MCF 10A (cell line): ENCODE results near the gene PRTG. TPM values are rescaled to one million over a fixed set of nuclear protein-coding genes. Genes with fewer than 3 reads are reported as not detected.

Experiments used
- BruUV-seq: library from RNA; stranded (reverse); fragments of 400-500 nt; replicated peaks from 2 replicates; lab custom pipeline; 2021; lab: Mats Ljungman, UMichigan
- CTCF ChIA-PET: fragments of 300-600 bp; sonication (Branson Sonifier 250); formaldehyde crosslinking; extraction: SDS; loops from one replicate; lab custom pipeline; 2021; ENCODE audit warnings: antibody characterized with exemption, inconsistent platforms; lab: Yijun Ruan, JAX
- POLR2A ChIA-PET: fragments of 300-600, 350-650 bp; sonication (Branson Sonifier 250); formaldehyde crosslinking; extraction: SDS; loops from one replicate; lab custom pipeline; 2020; ENCODE audit warnings: antibody characterized with exemption, inconsistent platforms; lab: Yijun Ruan, JAX
- DNase-seq: peaks from one replicate; pipeline ENCODE4 v3.0.0-alpha.2; 2018; ENCODE audit not compliant: unreplicated experiment
- H3K27ac Mint-ChIP-seq: one replicate; pipeline ENCODE4 v1.8.0; 2022; ENCODE audit warnings: mild to moderate bottlenecking, low read depth, mixed read lengths; ENCODE audit not compliant: unreplicated experiment
- H3K27me3 Mint-ChIP-seq: one replicate; pipeline ENCODE4 v1.8.0; 2022; ENCODE audit warnings: mixed read lengths; ENCODE audit not compliant: insufficient read depth, unreplicated experiment
- H3K36me3 Mint-ChIP-seq: one replicate; pipeline ENCODE4 v1.8.0; 2022; ENCODE audit warnings: mild to moderate bottlenecking, moderate library complexity, mixed read lengths; ENCODE audit not compliant: insufficient read depth, unreplicated experiment
- H3K4me1 Mint-ChIP-seq: one replicate; pipeline ENCODE4 v1.8.0; 2022; ENCODE audit warnings: mixed read lengths; ENCODE audit not compliant: insufficient read depth, unreplicated experiment
- H3K4me3 Mint-ChIP-seq: one replicate; pipeline ENCODE4 v1.8.0; 2022; ENCODE audit warnings: mild to moderate bottlenecking, moderate library complexity, mixed read lengths; ENCODE audit not compliant: unreplicated experiment
- H3K9me3 Mint-ChIP-seq: one replicate; pipeline ENCODE4 v1.8.0; 2022; ENCODE audit warnings: mixed read lengths; ENCODE audit not compliant: unreplicated experiment
- intact Hi-C: fragments of 100-400 bp; cut with micrococcal nuclease; formaldehyde crosslinking; loops from 2 replicates; pipeline ENCODE4 v1.14.1; 2022
- total RNA-seq: library from RNA; stranded (reverse); gene quantifications from 2 replicates; pipeline ENCODE4 v1.2.3, GENCODE V29; 2022
- TF ChIP-seq, protein P1 (sequence below): fragments of 200-600 bp; IDR thresholded peaks from one replicate; pipeline ENCODE4 v1.8.0; 2022; ENCODE audit warnings: antibody characterized with exemption, mild to moderate bottlenecking; ENCODE audit not compliant: unreplicated experiment

The PRTG gene
- total RNA-seq, 1 experiment from 2014 or later = 3.5 TPM

DNA sequence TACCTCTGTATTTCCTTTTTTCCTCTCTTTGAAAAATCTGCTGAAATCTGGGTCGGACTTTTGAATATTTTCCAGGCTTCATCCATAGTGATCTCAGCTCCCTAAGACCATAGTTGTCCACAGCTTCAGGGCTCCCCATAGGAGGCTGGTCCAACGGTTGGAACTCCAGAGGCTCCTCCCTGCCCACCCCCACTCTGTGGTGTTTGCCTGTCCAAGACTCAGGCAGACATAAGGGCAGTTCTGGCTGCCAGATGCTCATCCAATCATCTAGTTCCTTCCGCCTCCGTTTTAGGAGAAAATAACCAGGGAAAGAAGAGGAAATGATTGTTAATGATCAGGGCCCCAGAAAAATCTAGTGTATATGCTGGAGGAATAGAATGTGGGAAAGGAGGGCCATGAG is 27.9 kb upstream of the PRTG start:
- BruUV-seq = no TSS peak
- POLR2A ChIA-PET = no interaction called here
- H3K27ac Mint-ChIP-seq = no peak overlapping the region
- intact Hi-C loops = no loop called here
- peaks cover 7% of the 10 kb centered on the region for H3K4me1 Mint-ChIP-seq
- no peaks in the 10 kb centered on the region for H3K27me3 Mint-ChIP-seq
- H3K36me3 Mint-ChIP-seq = no peaks in the 10 kb centered on the region
- TF ChIP-seq, protein P1, sequence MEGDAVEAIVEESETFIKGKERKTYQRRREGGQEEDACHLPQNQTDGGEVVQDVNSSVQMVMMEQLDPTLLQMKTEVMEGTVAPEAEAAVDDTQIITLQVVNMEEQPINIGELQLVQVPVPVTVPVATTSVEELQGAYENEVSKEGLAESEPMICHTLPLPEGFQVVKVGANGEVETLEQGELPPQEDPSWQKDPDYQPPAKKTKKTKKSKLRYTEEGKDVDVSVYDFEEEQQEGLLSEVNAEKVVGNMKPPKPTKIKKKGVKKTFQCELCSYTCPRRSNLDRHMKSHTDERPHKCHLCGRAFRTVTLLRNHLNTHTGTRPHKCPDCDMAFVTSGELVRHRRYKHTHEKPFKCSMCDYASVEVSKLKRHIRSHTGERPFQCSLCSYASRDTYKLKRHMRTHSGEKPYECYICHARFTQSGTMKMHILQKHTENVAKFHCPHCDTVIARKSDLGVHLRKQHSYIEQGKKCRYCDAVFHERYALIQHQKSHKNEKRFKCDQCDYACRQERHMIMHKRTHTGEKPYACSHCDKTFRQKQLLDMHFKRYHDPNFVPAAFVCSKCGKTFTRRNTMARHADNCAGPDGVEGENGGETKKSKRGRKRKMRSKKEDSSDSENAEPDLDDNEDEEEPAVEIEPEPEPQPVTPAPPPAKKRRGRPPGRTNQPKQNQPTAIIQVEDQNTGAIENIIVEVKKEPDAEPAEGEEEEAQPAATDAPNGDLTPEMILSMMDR = no peak
- DNase-seq = no peak
- CTCF ChIA-PET = no interaction called here
- H3K9me3 Mint-ChIP-seq = no peaks in the 10 kb centered on the region
- H3K4me3 Mint-ChIP-seq = no peak overlapping the region

DNA sequence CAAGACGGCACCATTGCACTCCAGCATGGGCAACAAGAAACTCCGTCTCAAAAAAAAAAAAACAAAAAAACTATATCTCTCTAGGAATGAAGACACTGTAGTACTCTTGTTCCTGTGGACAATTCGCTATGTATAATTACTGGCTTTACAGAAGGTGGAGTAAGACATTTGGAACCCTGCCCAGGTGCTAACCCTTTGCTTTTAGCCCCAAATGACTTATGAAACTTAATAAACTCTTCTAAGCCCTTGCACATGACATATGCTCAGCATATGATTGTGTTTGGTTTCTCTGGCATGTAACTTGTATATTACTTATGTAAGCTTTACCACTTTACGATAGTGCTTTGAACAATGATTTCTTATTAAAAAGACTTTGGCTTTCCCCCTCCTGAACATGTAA is 27.3 kb upstream of the PRTG start:
- no peak overlapping the region for H3K4me3 Mint-ChIP-seq
- POLR2A ChIA-PET = no interaction called here
- H3K4me1 Mint-ChIP-seq = peaks cover 2% of the 10 kb centered on the region
- BruUV-seq = no TSS peak
- CTCF ChIA-PET = no interaction called here
- H3K9me3 Mint-ChIP-seq = no peaks in the 10 kb centered on the region
- intact Hi-C loops = no loop called here
- no peak overlapping the region for H3K27ac Mint-ChIP-seq
- no peaks in the 10 kb centered on the region for H3K36me3 Mint-ChIP-seq
- DNase-seq = peak; percentile 22
- TF ChIP-seq, protein P1 = no peak
- H3K27me3 Mint-ChIP-seq = no peaks in the 10 kb centered on the region

DNA sequence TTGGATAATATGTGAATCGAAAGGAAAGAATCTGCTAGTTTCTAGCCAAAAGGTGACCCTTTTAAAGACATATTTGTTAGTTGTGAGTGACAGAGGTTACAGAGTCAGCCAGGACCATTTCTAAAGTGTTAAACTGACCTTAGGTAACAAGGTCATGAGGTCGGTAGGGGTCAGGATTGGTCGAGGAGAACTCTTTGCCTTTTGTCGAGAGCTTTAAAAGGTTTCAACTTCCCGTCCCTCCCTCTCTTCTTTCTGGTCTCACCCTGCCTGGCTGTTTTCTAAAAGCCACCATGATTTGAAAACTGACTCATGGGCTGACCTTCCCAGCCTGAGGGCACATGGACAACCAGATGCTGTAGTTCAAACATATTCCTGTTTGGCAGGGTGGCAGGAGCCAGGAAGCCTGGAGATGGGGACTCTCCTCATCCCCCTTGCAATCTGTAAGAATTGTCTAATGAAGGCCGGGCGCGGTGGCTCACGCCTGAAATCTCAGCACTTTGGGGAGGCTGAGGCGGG is 25.8 kb upstream of the PRTG start:
- peak; percentile 12 for DNase-seq
- Mint-ChIP-seq H3K36me3 (no peaks in the 10 kb centered on the region), H3K4me3 (no peak overlapping the region), H3K4me1 (no peaks in the 10 kb centered on the region), H3K27me3 (no peaks in the 10 kb centered on the region), H3K9me3 (no peaks in the 10 kb centered on the region), H3K27ac (no peak overlapping the region)
- intact Hi-C loops = no loop called here
- TF ChIP-seq, protein P1 = no peak
- no TSS peak for BruUV-seq
- POLR2A ChIA-PET = no interaction called here
- CTCF ChIA-PET = no interaction called here

DNA sequence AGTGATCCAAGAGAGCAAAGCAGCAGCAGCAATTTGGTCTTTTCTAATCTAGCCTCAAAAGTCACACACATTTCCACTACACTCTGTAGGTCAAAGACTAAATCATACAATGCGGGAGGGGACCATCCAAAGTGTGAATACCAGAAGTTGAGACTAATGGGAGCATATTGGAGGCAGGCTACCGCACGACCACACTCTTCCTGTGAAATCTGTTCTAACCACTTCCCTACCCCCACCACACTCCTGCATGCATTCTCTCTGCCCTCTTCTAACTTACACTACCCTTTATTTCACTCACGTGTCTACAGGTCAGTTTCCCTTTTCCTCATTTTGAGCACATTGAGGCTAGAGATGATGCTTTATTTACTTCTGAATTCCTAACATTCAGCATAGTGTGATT is 23.7 kb upstream of the PRTG start:
- no peaks in the 10 kb centered on the region for H3K4me1 Mint-ChIP-seq
- ChIA-PET POLR2A (no interaction called here), CTCF (interaction anchor here (0.6 to 4.7 kb wide), 3 partner anchors 7 to 373 kb away, joined by 3 to 31 read pairs (median 4); no protein-coding TSS in a partner anchor)
- TF ChIP-seq, protein P1 = no peak
- no peak overlapping the region for H3K4me3 Mint-ChIP-seq
- intact Hi-C loops = no loop called here
- DNase-seq = no peak
- no peaks in the 10 kb centered on the region for H3K27me3 Mint-ChIP-seq
- H3K9me3 Mint-ChIP-seq = no peaks in the 10 kb centered on the region
- H3K27ac Mint-ChIP-seq = no peak overlapping the region
- no peaks in the 10 kb centered on the region for H3K36me3 Mint-ChIP-seq
- BruUV-seq = no TSS peak
